OCI-M1 (cell line): Measurements from ENCODE around the gene UNC80.

ENCODE experiments used
- DNase-seq: peaks from one replicate; lab custom pipeline; 2025; lab: John Stamatoyannopoulos, UW

UNC80 gene

GRCh38 chr2:209973328-209973727 is 201.7 kb downstream of the UNC80 start:
- no peak for DNase-seq

- no peak for DNase-seq
Observed at GRCh38 chr2:209974576-209974975, 202.9 kb downstream of the UNC80 start.

DNA sequence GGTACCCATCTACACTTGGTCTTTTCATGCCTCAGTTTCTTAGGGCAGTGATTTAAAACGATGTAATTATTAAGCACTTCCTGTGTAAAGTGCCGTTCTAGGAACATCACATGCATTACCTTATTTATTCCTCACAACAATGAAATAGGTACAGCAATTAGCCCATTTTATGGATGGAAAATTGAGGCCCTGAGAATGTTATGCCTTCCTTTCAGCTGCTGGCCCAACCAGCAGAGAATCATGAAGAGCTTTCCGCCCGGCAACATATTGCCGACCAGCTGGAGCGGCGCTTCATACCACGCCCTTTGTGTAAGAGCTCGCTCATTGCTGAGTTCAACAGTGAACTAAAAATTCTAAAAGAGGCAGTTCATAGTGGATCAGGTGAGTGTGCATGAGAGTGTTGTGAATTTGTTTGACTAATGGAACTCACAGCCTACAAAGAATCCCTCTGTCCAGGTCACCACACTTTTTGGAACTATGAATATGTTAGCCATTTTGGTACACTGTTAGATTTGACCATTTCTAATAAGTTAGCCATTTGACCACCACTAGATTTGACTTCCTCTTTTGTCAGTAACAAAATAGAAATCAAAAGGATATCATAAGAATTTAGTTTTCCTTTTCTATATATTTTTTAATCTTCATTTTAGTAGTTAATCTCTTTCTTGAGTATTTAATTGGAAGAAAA is 205.2 kb downstream of the UNC80 start:
- no peak for DNase-seq

GRCh38 chr2:209977386-209978239 is 206.0 kb downstream of the UNC80 start:
- DNase-seq = peak; percentile 75

GRCh38 chr2:209984291-209984690 is 212.7 kb downstream of the UNC80 start:
- DNase-seq = no peak

DNA sequence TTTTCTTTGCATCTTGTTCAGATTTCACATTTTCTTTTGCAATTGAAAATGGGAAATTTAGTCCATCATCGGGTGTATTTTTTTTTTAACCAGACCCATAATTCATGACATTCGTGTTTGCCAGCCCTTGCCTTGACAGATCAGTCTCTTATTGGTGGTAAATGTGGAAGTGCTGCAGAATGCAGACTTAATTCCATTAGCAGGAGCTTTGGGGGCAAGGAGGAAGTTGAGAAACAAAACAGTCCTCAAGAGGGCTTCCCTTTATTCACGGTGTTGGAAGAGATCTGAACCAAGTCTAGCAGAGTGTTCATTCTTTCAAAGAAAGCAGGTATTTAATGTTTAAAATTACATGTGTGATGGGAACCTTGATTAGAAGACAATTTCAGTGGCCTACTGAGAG is 214.2 kb downstream of the UNC80 start:
- DNase-seq = peak; percentile 43

DNA sequence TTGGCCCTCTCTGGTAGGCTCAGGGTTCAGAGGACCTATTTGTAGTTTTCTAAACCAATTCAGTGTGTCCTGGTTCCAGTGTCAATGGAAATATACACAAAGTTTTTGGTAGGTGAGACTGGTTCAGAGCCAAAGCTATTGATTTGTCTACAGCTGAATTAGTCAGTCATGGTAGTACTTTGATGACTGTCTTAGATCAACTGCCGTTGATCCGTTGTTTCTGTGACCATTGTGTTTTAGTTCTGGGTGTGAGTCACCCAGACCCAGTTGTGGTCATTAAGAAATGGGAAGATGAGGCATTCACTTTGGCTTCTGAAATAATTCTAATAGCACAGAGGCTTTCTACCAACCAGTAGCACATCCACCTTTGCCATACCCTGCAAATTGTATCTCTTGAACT is 214.8 kb downstream of the UNC80 start:
- no peak for DNase-seq

DNA sequence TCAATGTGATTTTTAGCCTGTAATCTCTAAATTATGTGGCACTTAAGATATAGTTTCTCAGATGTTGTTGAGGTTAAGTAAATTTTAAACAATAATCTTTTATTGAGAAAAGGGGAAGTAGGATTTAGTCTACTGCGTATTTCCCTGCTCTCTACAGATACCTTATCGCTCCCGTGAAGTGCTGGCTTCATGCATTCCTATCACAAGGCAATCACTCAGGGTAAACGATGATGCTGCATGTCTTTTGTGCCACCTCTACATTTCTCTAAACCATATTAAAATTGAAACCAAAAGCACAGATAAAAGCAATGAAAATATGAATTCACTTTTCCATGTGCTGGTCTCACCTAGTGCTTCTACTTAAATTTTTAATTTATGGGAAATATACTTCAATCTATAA is 216.4 kb downstream of the UNC80 start:
- peak; percentile 88 for DNase-seq

DNA sequence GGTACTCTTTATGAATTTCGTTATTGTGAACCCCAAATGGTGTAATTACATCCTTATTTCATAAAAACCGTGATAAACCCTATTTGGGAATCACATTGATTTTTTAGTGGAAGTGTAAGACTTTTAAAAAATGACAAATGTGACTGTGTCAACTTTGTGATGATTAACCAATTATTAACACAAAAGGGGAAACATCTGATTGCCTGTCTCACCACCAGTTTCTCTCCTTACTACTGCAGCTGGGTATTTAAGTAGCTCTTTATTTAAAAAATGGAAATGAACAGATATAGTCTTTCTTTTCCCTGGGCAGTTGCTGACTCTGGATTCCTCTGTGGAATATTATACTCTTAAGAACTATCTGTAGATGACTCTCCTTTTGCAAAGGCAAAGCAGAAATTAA is 219.2 kb downstream of the UNC80 start:
- DNase-seq = no peak

- DNase-seq = no peak
Observed at GRCh38 chr2:209993968-209994367, 222.3 kb downstream of the UNC80 start.

DNA sequence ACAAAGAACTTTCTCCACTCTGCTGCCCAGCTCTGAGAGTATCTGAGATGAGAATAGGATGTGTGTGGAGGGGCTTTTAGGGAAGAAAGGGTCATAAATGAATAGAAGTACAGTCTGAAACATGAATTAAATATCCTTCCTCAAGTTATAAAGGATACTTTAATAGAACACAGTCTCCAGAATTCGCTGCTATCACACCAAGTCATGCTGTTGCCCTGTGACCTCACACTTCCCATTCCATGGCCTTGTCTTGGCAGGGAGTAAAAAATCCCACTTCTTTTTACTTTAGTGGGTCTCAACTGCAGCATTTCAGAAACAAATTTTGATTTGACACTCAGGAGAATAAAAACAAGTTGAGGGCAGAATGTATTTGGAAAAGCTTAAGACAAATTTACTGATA is 227.0 kb downstream of the UNC80 start:
- DNase-seq = no peak

- no peak for DNase-seq
Observed at GRCh38 chr2:210000464-210001324, 229.1 kb downstream of the UNC80 start.

GRCh38 chr2:210002158-210003157 is 230.8 kb downstream of the UNC80 start, which contains the start of gene RPE:
Gene RPE, plus strand, starts transcription at chr2:210002638. Its CDS starts 24 bp downstream, at chr2:210002662.
- DNase-seq = peak; percentile 97

- peak; percentile 54 for DNase-seq
Observed at GRCh38 chr2:210003359-210003758, 231.7 kb downstream of the UNC80 start.

- no peak for DNase-seq
Observed at GRCh38 chr2:210004881-210005280, 233.2 kb downstream of the UNC80 start.

DNA sequence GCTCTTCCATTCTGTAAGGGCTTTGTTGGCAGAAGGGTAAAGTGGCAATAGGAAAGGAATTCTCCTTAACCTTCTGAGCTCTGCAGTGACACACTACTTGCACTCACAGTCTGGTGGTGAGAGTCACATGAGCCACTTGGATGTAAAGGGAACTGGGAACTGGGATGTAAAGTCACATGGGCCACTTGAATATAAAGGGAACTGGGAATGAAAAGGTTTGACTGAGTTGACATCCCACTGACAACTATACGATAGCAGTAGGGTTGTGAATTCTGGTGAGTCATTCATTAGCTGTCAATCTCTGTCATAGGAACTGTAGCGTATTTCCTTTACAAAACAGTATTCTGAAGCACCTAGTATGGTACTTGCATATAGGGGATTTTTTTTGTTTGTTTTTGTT is 236.3 kb downstream of the UNC80 start:
- DNase-seq = no peak

DNA sequence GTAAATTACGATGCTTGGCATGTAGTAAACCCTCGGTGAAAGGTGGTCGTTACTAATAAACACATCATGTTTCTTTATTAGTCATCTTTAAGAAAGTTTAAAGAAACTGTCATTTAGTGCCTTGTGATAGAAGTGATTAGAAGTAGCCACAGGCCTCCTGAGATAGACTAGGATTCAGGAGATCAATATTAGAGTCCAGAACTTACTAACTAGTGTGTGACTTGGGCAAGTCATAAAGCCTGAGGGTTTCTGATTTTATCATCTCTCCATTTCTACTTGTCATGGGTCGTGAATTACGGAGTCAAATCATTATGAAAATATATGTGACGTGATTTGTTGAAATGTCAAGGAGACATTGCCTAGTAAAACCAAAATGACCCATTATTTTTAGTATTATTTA is 237.5 kb downstream of the UNC80 start:
- no peak for DNase-seq

DNA sequence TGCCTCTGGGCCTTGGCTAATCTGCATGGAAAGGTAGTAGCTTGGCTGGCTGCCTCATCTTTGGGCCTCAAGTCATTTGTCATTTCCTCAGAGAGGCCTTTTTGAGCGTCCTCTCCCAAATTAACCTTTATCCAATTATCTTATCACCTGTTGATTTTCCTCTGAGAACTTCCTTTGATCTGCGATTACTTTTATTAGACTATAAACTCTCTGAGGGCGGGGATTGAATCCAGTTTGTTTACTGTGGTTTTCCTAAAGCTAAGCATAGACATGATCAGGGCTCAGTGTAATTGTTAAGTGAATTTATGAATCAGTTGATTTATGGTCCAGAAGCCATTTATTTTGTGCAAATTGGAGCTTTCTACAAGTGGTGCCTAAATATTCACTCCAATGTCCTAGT is 238.3 kb downstream of the UNC80 start:
- DNase-seq = no peak

DNA sequence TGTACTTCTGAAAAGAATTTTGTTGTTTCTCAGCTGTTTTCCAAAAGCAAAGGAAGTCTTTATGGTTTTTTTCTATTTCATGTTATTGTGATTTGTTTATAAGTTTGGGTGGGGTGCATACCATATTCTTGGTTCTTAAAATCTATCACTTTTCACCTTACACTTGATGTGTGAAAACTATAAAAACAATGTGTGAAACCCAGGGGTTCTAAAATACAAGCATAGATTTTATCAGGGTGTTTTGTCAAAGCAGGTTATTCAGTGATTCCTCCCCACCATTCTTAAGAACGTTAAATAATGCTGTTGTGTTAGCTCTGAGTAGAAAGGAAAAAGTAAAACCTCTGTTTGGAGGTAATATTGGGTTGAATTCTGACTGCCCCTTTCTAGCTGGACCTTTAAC is 248.5 kb downstream of the UNC80 start:
- DNase-seq = no peak

GRCh38 chr2:210022824-210023223 is 251.2 kb downstream of the UNC80 start:
- DNase-seq = no peak

GRCh38 chr2:210027608-210028007 is 256.0 kb downstream of the UNC80 start:
- DNase-seq = no peak
